ENCODE measurements around the gene CDCA5. TPM values are rescaled to one million over a fixed set of nuclear protein-coding genes. Genes with fewer than 3 reads are reported as not detected.

Gene CDCA5
- total RNA-seq, 1 experiment from 2014 or later, result 17.3 TPM

DNA sequence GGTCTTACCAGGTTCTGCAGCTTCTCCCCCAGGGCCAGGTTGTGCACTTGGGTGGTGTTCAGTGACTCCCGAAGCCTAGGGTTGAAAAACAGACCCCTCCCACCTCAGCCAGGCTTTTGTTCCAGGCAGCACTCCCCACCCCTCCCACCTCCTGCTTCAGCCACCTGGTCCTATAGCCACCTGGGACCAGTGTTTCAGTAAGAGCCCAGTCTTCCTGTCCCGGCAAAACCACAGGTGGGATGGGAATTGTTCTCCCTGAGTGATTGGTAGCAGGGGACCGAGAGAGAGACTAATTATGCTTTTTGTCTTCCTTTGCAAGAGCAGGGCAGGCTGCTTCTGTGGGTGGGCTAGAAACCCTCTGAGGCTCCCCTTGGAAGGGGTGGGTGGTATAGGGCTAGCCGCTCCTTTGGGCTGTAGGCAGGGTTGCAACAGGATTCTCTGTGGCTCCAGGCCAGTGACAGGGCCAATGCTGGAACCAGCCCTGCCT lies 17.0 kb downstream of the CDCA5 start:
- no TSS peak for BruUV-seq (replicated peaks)
- DNase-seq (ENCODE audit: unreplicated experiment), result no peak
- ChIA-PET CTCF (interaction anchor here (1.5 kb wide), 1 partner anchor 38 kb away, joined by 3 read pairs; no protein-coding TSS in a partner anchor), POLR2A (no interaction called here)
- no peak overlapping the region for H3K27ac Mint-ChIP-seq (ENCODE audit: low read depth, unreplicated experiment)
- H3K27me3 Mint-ChIP-seq (ENCODE audit: insufficient read depth, unreplicated experiment), result no peaks in the 10 kb centered on the region
- no peaks in the 10 kb centered on the region for H3K36me3 Mint-ChIP-seq (ENCODE audit: insufficient read depth, unreplicated experiment)
- H3K9me3 Mint-ChIP-seq (ENCODE audit: unreplicated experiment), result no peaks in the 10 kb centered on the region
- TF ChIP-seq, protein P1, sequence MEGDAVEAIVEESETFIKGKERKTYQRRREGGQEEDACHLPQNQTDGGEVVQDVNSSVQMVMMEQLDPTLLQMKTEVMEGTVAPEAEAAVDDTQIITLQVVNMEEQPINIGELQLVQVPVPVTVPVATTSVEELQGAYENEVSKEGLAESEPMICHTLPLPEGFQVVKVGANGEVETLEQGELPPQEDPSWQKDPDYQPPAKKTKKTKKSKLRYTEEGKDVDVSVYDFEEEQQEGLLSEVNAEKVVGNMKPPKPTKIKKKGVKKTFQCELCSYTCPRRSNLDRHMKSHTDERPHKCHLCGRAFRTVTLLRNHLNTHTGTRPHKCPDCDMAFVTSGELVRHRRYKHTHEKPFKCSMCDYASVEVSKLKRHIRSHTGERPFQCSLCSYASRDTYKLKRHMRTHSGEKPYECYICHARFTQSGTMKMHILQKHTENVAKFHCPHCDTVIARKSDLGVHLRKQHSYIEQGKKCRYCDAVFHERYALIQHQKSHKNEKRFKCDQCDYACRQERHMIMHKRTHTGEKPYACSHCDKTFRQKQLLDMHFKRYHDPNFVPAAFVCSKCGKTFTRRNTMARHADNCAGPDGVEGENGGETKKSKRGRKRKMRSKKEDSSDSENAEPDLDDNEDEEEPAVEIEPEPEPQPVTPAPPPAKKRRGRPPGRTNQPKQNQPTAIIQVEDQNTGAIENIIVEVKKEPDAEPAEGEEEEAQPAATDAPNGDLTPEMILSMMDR (IDR thresholded peaks at IDR 0.05; ENCODE audit: unreplicated experiment), result no peak
- H3K4me3 Mint-ChIP-seq (ENCODE audit: unreplicated experiment), result no peak overlapping the region
- intact Hi-C loops (cut with micrococcal nuclease), result no loop called here
- peaks cover 5% of the 10 kb centered on the region for H3K4me1 Mint-ChIP-seq (ENCODE audit: insufficient read depth, unreplicated experiment)

DNA sequence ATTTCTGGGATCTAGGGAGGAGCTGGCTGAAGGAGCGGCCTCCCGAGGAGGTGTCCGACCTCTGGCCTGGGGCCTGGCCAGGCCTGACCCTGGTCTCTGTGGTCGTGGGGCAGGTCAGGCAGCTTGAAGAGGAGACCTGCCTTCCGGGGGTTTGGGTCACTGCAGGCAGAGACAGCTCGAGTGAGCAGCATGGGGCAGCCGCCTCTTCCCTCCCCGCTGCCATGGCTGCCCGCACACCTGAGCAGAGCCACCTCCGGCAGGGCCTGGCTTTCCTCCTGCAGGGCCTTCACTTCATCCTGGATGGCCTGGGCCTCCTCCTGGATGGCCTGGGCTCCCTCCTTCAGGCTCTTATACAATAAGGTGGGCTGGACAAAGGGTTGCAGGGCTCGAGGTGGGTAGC lies 17.5 kb downstream of the CDCA5 start:
- Mint-ChIP-seq H3K4me3 (ENCODE audit: unreplicated experiment) (no peak overlapping the region), H3K36me3 (ENCODE audit: insufficient read depth, unreplicated experiment) (no peaks in the 10 kb centered on the region), H3K27me3 (ENCODE audit: insufficient read depth, unreplicated experiment) (no peaks in the 10 kb centered on the region), H3K9me3 (ENCODE audit: unreplicated experiment) (no peaks in the 10 kb centered on the region), H3K27ac (ENCODE audit: low read depth, unreplicated experiment) (no peak overlapping the region), H3K4me1 (ENCODE audit: insufficient read depth, unreplicated experiment) (peaks cover 5% of the 10 kb centered on the region)
- TF ChIP-seq, protein P1 (IDR thresholded peaks at IDR 0.05; ENCODE audit: unreplicated experiment), result no peak
- no TSS peak for BruUV-seq (replicated peaks)
- intact Hi-C loops (cut with micrococcal nuclease), result no loop called here
- no peak for DNase-seq (ENCODE audit: unreplicated experiment)
- CTCF ChIA-PET, result interaction anchor here (1.5 kb wide), 1 partner anchor 38 kb away, joined by 3 read pairs; no protein-coding TSS in a partner anchor
- POLR2A ChIA-PET, result interaction anchor here (0.6 to 1.6 kb wide), 2 partner anchors 30 to 33 kb away, joined by 3 to 5 read pairs; partner anchors contain the start of gene VPS51

DNA sequence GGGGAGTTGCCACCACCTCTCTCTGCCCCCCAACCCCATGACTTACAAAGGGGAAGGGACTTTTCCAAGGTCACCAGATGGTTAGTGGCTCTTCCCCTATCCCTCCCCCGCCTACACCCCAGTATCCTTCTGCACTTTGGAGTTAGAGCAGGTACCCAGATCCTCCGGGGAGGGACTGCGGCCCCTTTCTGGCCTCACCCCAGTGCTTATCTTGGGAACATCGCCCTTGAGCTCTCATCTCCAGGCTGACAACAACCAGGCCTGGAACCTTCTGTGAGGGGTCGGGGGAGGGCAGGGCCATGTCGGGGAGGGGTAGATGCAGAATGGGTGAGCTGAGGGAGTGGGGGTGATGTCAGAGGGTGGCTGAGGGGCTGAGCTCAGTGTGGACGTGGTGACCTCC lies 18.0 kb downstream of the CDCA5 start:
- intact Hi-C loops (cut with micrococcal nuclease), result no loop called here
- Mint-ChIP-seq H3K9me3 (ENCODE audit: unreplicated experiment) (no peaks in the 10 kb centered on the region), H3K36me3 (ENCODE audit: insufficient read depth, unreplicated experiment) (no peaks in the 10 kb centered on the region), H3K27me3 (ENCODE audit: insufficient read depth, unreplicated experiment) (no peaks in the 10 kb centered on the region), H3K4me3 (ENCODE audit: unreplicated experiment) (no peak overlapping the region), H3K27ac (ENCODE audit: low read depth, unreplicated experiment) (no peak overlapping the region), H3K4me1 (ENCODE audit: insufficient read depth, unreplicated experiment) (peaks cover 5% of the 10 kb centered on the region)
- BruUV-seq (replicated peaks), result no TSS peak
- DNase-seq (ENCODE audit: unreplicated experiment), result no peak
- CTCF ChIA-PET, result interaction anchor here (0.6 to 0.7 kb wide), 2 partner anchors 26 to 239 kb away, joined by 4 to 8 read pairs; no protein-coding TSS in a partner anchor
- TF ChIP-seq, protein P1 (IDR thresholded peaks at IDR 0.05; ENCODE audit: unreplicated experiment), result no peak
- POLR2A ChIA-PET, result interaction anchor here (0.6 to 1.6 kb wide), 2 partner anchors 31 to 33 kb away, joined by 3 to 5 read pairs; partner anchors contain the start of gene VPS51

DNA sequence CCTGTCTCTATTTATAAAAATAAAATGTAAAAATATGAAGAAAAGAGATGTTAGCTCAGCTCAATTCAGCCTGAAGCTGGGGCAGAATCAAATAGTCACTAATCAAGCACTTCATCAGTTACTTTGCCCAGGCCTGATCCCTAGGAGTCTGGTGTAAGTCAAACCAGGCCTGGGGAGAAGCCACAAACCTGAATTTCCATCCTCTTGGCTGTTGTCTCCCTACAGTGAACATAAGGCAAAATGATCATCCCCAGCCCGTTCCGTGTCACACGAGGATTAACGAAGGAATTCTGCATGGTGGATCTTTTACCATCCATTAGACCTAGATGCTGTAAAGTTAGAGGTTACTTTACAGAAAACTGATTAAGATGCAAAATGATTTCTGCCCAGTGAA lies 19.0 kb downstream of the CDCA5 start:
- BruUV-seq (replicated peaks), result no TSS peak
- Mint-ChIP-seq H3K36me3 (ENCODE audit: insufficient read depth, unreplicated experiment) (no peaks in the 10 kb centered on the region), H3K27ac (ENCODE audit: low read depth, unreplicated experiment) (no peak overlapping the region), H3K9me3 (ENCODE audit: unreplicated experiment) (no peaks in the 10 kb centered on the region), H3K4me1 (ENCODE audit: insufficient read depth, unreplicated experiment) (peaks cover 5% of the 10 kb centered on the region), H3K27me3 (ENCODE audit: insufficient read depth, unreplicated experiment) (no peaks in the 10 kb centered on the region), H3K4me3 (ENCODE audit: unreplicated experiment) (no peak overlapping the region)
- ChIA-PET CTCF (interaction anchor here (0.7 kb wide), 1 partner anchor 21 kb away, joined by 3 read pairs; no protein-coding TSS in a partner anchor), POLR2A (interaction anchor here (1.6 kb wide), 1 partner anchor 32 kb away, joined by 5 read pairs; the partner anchor contains the start of gene VPS51)
- intact Hi-C loops (cut with micrococcal nuclease), result no loop called here
- TF ChIP-seq, protein P1 (IDR thresholded peaks at IDR 0.05; ENCODE audit: unreplicated experiment), result no peak
- no peak for DNase-seq (ENCODE audit: unreplicated experiment)

Measured in MCF 10A (cell line).